RPMI7951 (cell line): ENCODE data around the gene TSPAN15. TPM values are rescaled to one million over a fixed set of nuclear protein-coding genes. Genes with fewer than 3 reads are reported as not detected.

ENCODE experiments used
- DNase-seq: peaks from one replicate; pipeline ENCODE4 v3.0.0-alpha.2; 2012; ENCODE audit warnings: low read depth
- total RNA-seq: library from RNA; depleted of rRNA; stranded (reverse); fragments of >200 nt; shearing (Covaris generic); gene quantifications from 2 replicates; pipeline ENCODE4 v1.2.3, GENCODE V29; 2014

TSPAN15 gene
- total RNA-seq, 1 experiment from 2014 or later, result 23.1 TPM

DNA sequence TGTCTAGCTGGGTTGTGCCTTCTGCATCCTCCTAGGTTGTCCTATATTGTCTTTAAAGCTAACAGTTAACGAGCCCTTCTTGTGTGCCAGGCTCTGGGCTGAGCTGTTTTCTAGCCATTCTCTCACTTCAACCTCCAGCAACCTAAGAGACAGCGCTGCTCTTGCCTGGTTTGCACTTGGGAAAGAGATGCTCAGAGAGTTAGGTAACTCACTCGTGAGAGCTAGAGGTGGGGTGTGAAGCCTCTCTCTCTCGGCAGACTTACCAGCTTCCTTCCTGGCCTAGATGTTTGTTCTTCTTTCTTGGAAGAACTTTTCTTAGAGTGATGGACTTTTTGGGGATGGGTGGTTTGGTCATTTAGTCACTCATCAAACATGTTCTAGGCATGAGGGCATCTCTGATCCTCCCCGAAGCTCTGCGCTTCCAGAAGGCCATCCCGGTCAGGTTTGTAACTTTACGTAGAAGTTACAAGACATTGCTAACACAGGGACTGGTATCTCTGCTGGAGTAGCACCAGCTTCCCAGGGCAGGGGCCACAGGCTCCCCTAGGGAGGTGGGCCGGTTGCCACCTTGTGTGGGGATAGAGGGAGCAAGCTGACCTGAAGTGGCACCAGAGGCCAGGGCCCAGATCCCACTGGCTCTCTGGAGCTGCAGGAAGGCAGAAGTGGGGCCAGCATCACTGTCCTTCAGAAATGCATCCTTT, 14.3 kb downstream of the TSPAN15 start:
- DNase-seq, result no peak

DNA sequence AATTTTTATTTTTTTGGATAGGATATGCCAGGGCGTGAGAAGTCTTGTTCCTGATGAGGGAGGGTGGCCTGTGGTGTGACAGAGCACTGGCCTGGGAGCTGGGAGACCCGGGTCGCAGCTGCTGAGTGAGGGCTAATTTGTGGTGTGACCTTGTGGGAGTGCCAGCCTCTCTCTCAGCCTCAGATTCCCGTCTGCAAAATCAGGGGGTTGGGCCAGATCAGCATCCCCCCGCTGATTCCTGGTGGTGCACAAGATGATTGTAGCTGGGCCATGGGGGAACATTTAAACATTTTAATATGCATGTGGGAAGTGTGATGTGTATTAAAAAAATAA, 14.9 kb downstream of the TSPAN15 start:
- no peak for DNase-seq

DNA sequence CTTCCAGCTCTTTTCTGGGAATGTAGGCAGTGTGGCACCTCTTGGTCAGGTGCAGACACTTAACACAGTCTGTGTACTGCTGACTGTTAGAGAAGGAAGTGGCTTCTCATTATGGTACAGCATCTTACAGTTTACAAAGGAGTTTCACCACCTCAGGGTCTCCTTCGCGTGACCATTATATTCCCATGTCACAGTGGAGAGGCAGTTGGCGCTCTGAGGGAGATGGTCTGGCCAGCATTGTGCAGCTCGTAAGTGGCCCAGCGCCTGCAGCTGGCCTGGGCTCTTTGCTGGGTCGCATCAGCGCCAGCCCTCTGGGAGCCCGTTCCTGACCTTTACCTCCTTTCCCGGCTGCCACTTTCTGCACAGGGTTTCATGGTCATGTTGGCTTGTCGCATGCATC, 15.4 kb downstream of the TSPAN15 start:
- no peak for DNase-seq

DNA sequence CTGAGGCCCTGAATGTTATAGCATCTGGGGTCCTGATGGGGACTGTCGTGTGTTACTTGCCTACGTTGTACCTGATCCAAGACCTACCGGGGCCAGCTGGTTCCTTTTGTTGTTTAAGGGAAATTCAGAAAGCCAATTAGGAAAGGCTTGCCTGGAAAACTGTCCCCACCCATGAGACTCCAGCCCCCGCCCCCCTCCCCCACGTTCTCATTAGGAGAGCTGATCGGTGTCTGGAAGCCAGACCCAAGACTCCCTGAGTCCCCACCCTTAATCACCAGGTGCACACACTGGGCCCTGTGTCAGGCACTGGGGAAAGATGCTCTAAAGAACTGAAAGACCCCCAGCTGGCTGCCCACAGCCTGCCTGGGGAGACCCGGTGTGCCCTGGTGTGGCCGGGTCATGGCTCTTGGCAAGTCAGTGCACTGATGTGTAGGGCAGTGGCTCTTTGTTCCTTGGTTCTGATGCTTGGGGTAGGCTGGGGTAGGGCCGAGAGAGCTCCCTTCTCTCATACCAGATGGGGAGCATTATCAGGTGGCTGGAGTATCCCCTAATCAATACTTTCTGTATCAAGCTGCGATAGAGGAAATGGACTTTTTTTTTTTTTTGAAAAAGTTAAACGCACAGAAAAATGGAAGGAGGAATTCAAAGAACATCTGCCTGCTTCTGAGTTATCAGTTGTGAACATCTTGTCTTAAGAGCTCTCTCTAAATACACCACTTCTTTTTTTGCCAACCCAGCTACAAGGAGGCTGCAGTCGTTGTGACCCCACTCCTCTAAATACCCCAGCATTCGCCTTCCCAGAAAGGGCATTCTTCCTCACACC, 16.9 kb downstream of the TSPAN15 start:
- no peak for DNase-seq

DNA sequence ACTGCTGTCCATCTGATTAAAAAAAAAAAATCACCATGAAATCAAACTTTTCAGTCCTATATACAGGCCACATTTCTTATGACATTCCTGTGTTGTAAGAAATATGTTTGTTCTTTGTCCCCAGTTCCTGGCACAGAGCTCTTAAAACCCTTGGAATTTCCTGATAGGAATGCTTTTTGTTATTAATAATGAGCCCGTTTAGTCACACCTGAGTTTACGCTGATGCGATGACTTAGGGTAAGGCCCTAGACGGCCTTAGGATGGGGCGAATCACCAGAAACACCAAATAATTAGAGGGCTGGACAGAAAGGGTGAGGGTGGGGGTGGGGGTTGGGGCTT, 17.5 kb downstream of the TSPAN15 start:
- no peak for DNase-seq

DNA sequence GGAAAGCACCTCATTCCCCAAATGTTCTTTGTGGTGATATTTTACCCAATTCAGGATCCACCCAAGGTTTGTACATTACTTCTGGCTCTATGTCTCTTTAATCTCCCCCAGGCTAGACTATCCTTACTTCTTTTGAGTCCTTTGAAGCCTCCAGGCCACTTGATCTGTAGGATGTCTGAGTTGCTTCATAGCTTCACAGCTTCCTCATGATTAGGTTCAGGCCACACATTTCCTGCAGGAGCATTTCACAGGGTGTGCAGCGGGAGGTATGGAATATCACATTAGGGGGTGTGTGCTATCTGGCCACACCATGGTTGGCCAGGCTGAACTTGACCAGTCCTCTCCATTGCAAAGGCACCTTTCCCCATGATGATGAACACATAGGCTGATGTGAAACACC, 18.7 kb downstream of the TSPAN15 start:
- DNase-seq, result no peak

DNA sequence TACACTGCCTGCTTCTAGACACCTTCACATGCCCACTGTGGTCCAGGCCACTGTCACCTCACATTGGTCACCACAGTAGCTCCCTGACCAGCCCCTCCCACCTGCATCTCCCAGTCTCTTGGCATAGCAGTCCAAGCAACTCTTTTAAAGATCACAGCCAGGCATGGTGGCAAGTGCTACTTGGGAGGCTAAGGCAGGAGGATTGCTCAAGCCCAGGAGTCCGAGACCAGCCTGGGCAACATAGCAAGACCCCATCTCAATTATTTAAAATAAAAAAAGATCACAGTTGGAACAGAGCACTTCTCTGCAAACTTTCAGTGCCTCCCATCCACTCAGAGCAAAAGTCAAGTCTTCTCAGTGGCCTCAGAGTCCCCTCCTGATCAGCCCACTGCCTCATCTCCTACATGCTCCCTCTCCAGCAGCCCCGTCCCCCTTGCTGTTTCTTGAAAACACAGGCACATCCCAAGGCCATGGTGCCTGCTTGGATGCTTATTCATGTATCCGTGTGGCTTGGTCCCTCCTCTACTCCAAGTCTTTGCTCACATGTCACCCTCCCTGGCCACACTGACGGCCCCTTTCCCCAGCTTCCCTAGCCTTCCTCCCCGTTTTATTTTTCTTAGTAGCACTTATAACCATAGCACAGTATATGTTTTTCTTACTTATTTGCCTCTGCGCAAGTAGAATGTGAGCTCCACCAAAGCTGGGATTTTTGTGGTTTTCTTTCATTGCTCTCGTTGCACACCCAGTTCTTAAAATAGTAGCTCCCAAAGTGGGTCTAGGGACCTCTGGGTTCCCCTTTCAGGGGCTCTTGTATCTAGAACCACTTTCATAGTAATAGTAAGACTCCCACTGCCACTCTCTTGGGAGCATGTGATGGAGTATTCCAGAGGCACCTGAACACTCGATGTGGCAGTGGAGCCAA, 19.5 kb downstream of the TSPAN15 start:
- DNase-seq, result peak; percentile 20

DNA sequence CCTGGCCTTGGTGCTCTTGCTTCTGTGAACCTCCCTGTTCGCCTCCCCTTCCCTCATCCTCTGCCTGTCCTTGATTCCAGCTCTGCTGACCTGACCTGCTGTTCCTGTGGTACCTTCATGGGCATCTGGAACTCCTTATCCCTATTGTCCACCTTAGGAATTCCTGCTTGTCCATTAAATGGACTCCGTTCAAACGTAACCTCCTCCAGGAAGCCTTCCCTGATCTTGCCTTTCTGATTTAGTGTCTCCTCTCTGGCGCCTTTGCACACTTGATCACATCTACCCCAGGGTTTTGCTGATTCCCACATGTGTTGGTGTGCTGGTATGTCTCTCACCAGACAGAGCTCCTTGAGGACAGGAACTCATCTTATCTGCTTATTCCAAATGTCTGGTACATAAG, 20.9 kb downstream of the TSPAN15 start:
- no peak for DNase-seq

DNA sequence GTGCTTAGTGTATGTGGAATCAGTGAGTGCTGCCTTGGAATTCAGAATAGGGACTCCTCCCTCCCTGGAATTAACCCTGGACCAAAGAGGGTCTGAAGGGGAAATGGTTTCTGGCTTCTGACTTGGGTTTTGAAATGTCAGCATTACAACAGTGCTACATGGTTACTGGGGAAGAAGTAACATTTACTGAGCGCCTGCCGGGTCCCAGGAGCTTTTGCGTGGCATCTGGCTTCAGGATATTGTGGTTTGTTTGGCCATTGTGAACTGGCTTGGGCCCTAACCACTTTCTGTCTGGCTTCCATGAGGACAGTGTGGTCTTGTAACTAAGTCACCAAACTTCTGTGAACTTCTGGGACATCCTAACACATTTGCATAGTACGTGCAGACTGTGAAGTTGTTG, 21.3 kb downstream of the TSPAN15 start:
- peak; percentile 82 for DNase-seq

DNA sequence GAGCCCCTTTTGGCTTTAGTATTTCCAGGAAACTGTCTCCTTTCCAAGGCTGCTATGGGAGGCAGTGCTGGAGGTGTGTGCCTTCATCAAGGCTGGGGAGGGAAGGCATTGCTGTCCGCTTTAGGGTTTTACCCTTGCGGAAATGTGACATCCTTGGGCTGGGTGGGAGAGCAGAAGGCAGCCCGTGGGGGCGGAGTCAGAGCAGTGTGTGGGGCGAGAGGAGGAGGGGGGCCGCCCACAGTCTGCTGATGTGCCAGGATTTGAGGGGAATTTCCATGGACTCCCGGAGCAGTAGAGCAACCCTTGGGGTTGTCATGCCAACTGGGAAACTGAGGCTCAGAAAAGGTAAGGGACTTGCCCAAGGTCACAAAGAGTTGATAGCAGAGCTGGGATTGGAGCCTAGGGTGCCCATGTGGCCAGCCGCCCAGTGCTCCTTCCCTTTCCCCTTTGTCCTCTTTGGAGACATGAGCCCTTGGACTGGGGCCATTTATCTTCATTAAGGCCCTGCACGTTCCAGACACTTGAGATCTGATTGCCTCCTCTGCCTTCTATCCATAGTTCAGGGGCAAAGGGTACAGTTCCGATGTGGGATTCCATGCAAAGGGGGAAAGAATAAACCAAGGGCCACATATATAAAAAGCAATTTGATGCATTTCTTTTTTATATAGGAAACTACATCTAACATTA, 22.2 kb downstream of the TSPAN15 start:
- DNase-seq, result peak; percentile 15

DNA sequence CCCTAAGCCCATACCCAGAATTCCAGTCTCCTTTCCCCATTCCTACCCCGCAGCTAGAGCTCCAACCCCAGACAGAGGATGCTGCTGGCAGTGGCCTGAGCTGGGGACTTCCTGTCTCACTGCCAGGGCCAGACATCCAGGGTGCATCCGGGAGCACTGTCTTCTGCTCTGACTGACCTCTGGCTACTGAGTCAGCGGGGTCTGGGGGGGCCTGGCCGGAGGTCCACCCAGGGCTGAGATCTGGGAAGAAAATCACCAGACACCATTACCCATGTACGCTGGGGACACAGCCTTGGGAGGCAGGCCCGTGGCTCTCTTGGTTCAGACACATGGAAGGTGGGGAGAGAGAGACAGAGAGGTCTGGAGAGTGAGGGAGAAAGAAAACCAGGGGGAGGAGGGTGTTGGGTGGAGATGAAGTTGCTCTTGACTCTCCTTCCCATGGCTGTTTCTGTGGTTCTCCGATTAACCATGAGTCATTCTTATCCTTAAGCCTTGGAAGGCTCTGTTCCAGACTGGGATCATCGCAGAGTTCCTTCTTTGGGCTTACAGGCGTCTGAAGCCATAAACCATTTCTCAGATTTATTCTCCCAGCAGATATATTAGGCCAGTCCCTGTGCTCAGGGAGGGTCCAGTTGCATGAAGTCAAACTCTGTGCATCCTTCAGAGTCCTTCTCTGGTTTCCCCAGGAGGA, 23.6 kb downstream of the TSPAN15 start:
- peak; percentile 96 for DNase-seq

DNA sequence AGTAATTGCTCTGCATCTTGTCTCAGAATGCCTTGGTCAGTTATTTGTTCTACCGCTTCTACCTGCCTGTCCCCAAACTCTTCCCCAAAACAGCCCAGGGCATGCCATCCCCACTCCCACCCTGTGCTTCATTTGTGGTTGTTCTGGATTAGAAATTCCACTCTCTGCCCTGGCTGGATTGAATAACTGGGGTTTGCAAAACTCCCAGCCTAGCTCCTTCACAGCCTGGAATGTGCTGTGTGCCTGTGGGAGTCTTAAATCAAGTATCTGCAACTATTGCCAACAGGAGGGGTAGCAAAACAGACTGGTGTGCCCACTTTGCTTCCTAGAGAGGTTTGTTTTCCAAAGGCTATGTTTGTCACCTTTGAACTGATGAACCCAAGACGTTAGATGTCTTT, 24.2 kb downstream of the TSPAN15 start:
- DNase-seq, result peak; percentile 51

DNA sequence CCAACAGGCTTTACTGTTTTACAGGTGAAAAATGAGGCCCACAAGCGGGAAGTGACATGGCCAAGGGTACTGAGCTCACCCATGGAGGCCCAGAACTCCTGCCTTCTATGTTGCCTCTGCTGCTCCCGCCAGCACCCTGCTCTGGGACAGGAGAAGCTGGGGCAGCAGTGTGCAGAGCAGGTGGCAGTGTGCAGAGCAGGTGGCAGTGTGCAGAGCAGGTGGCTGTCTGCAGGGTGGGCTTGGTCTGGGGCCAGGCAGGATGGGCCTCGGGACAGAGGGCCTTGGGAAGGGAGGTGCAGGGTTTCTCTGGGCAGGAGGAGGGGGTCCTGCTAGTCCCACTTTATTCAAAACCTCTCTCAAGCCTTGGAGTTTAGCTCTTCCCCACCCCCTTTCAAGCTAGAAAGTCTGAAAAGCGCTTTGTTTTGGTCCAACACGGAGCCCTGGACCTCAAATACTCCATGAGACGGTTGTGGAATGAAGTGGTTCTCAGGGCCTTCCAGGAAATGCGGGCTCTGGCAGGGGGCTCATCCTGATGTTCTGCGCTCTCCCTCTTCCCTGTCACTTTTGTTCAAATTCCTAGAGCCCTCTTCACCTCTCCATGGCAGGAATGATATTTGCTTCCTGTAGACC, 26.8 kb downstream of the TSPAN15 start:
- no peak for DNase-seq

DNA sequence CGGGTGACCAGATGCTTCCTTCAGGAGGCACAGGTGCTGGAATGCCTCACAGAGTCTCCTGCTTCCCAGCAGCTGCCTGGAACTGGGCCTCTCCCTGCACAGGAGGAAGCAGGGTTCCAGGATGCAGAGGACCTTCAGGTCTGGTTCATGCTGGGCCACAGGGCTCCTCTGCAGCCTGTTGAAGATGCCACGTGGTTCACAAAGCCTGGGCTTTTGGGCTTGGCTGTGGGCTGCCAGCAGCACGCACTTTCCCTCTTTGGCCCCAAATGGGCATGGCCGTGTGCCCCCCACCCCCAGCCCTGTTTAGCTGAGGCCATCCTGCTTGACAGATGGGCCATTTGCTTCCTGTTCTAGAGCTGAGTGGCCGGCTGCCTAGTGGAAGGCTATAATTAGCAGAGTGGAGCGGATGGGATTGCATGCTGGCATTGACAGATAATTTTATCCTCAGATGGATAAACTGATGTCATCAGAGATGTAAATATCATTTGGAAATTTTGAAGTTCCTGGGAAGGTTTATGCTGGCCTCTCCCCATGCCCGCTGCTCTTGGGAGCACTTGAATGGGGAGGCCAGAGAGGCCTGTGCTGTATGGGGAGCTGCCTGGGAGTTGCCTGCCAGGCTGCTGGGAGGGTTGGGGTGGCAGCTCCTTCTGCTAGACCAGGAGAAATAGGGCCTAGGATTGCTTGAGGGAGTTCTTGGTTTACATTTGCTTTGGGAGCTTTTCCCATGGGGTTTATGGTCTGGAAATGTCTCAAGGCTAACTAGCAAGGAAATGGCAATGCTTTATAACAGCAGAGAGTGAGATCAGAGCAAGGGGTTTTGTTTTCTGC, 28.2 kb downstream of the TSPAN15 start:
- peak; percentile 66 for DNase-seq

DNA sequence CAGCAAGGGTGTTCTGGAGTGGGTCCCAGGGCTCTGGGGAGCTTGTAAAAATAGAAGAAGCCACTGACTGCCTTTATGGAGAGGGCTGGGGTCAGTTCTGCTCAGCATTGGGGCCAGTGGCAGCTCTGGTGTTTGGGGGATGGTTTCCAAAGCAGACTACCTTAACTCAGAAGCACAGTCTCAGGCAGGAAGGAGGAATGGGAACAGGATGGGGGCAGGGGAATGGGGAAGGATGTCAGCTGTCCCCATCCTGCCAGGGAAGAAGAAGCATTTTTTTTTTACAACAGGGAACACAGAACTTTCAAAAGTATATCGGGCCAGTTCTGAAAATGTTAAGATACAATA, 28.8 kb downstream of the TSPAN15 start:
- DNase-seq, result no peak

DNA sequence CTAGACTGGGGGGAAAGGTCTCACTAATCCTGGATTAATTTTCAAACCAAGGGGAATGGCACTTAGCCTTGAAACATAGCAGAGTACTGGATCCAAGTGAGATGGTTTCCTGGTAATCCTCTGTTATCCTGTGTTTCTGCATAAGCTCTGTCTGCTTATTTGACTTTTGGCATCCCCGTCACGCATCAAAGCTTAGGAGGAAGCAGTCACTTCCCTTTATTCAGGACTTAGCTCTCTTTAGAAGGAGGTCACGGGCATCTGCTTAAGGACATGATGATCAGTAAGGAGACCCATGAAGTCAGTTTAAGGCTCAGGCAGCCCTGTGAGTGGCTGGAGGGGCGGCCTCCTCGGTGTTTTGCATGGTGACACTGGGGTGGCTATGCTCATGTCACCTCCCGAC, 30.0 kb downstream of the TSPAN15 start:
- DNase-seq, result no peak

DNA sequence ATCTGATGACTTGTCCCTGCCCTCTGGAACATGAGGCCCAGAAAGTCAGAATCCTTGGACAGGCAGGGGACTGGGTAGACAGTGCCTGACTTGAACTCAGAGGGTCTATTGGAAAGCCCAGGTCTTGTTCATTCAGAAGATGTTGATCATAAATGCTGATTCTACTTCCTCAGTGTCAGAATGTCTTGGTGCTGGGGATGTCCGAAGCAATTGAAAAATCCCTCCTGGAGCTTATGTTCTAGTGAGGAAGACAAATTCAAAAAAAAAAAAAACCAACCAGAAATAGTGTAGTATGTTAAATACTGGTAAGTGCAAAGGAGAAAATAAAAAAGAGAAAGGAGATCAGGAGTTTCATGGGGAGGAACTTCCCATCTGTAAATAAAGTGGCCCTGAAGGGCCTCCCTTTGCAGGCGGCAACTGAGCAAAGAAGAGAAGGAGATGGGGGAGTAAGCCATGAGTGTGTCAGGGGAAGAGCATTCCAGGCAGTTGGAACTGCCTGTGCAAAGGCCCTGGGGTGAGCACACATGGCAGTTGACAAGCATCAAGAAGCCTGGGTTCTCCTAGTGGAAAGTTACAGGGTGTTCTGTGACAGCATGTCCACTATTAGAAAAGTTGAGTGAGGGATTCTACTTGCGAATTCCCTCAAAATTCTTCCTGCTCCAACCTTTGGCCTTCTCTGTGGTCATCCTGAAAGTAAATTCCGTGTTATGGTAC, 30.7 kb downstream of the TSPAN15 start:
- DNase-seq, result no peak

DNA sequence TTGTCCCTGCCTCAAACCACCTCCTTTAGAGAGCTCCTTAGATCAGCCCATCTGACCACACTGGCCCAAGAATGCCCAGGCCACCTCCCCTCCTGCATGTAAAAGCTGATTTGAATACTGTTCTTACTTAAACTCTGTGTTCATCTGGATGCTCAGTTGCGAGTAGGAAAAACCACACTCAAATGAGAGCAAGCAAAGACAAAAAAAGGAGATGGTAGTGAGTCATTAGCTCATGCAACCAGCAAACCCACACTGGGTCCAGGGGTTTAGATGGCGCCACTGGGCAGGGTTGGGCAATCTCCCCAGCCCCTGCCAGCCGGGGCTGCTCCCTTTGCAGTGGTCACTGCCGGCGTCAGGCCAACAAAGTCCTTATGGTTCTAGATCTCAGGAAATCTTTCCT, 32.7 kb downstream of the TSPAN15 start:
- peak; percentile 94 for DNase-seq

DNA sequence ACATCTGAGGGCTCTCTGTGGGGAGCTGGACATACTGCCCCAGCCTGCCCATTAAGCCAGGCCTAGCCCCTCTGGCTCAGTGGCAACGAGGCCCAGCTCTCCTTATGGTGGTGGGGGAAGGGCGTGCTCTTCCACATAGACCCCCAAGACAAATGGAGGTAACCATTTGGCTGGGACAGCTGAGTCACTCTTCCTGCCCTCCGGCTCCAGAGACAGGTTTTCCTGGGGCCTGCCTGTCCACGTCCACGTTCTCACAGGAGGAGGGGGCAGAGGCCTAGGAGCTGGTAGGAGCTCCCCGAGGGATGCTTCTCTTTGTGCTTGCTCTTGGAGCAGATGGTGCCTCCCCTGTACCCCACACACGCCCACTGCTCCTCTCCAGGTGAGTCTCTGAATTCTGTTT, 33.5 kb downstream of the TSPAN15 start:
- DNase-seq, result peak; percentile 53
